H1 (cell line): ENCODE results near the gene NR3C2. TPM values are rescaled to one million over a fixed set of nuclear protein-coding genes. Genes with fewer than 3 reads are reported as not detected.

Experiments
- CTCF ChIA-PET: fragments of 300-600 bp; sonication (Branson Sonifier 250); formaldehyde crosslinking; loops from one replicate; lab custom pipeline; 2021; ENCODE audit not compliant: partially characterized antibody; lab: Charles Lee
- POLR2A ChIA-PET: fragments of 300-600 bp; sonication (Branson Sonifier 250); formaldehyde crosslinking; loops from one replicate; lab custom pipeline; 2021; ENCODE audit warnings: inconsistent platforms; ENCODE audit not compliant: partially characterized antibody; lab: Charles Lee
- DNase-seq, 2 experiments: peaks; one replicate each; pipeline versions ENCODE4 v3.0.0 to v3.0.0-alpha.2; 2010 to 2022; ENCODE audit warnings: low spot score in 2 of 2, low read depth in 1 of 2, mixed read lengths in 1 of 2
- FAIRE-seq: peaks from 2 replicates; lab custom pipeline; 2011; peaks lifted over from hg19 to GRCh38; lab: Jason Lieb, UNC
- H2AFZ ChIP-seq: 2 replicates; pipeline ENCODE4 v1.8.1; 2012; ENCODE audit warnings: low read length, inconsistent platforms
- H2AK5ac ChIP-seq: 2 replicates; pipeline ENCODE4 v1.6.1; 2013; ENCODE audit warnings: low read depth, low read length
- H2BK120ac ChIP-seq: replicated peaks from 2 replicates; pipeline ENCODE3; 2013; ENCODE audit warnings: low read depth, low read length, inconsistent platforms
- H2BK12ac ChIP-seq: 2 replicates; pipeline ENCODE4 v1.6.1; 2013; ENCODE audit warnings: low read depth, low read length
- H2BK15ac ChIP-seq: 2 replicates; pipeline ENCODE4 v1.6.1; 2013; ENCODE audit warnings: low read length
- H2BK20ac ChIP-seq: 2 replicates; pipeline ENCODE4 v1.6.1; 2013; ENCODE audit warnings: low read length
- H2BK5ac ChIP-seq: 2 replicates; pipeline ENCODE4 v1.6.1; 2013; ENCODE audit warnings: low read depth, low read length
- H3K14ac ChIP-seq: 2 replicates; pipeline ENCODE4 v1.6.1; 2013; ENCODE audit warnings: inconsistent platforms; ENCODE audit not compliant: insufficient read length
- H3K18ac ChIP-seq: 2 replicates; pipeline ENCODE4 v1.6.1; 2013; ENCODE audit warnings: low read length; ENCODE audit errors: extremely low read depth
- H3K23ac ChIP-seq: 2 replicates; pipeline ENCODE4 v1.6.1; 2013; ENCODE audit warnings: inconsistent platforms; ENCODE audit not compliant: insufficient read length
- H3K23me2 ChIP-seq: 2 replicates; pipeline ENCODE4 v1.6.1; 2013; ENCODE audit warnings: low read depth, low read length
- H3K27ac ChIP-seq: 2 replicates; pipeline ENCODE4 v1.6.1; 2011; ENCODE audit warnings: low read depth, low read length, inconsistent platforms
- H3K27me3 ChIP-seq, 4 experiments: replicated peaks in 1 of 4; 1 replicate in 1 of 4; 2 replicates in 3 of 4; pipeline versions ENCODE4 v1.6.1 to v1.8.1; 2011 to 2013; ENCODE audit warnings: low read length in 3 of 4, mild to moderate bottlenecking in 3 of 4, inconsistent platforms in 2 of 4, mixed read lengths in 2 of 4, moderate library complexity in 1 of 4; ENCODE audit not compliant: control insufficient read depth in 3 of 4, insufficient read depth in 3 of 4; ENCODE audit errors: extremely low read depth in 1 of 4
- H3K36me3 ChIP-seq, 4 experiments: 2 replicates each; pipeline versions ENCODE4 v1.6.1 to v1.8.1; 2011 to 2013; ENCODE audit warnings: mild to moderate bottlenecking in 4 of 4, low read length in 3 of 4, moderate library complexity in 2 of 4, control low read depth in 1 of 4, inconsistent platforms in 1 of 4; ENCODE audit not compliant: insufficient read depth in 4 of 4, control insufficient read depth in 2 of 4
- H3K4ac ChIP-seq: replicated peaks from 2 replicates; pipeline ENCODE3; 2013; ENCODE audit warnings: low read length, low read depth, mixed read lengths, inconsistent platforms; ENCODE audit not compliant: insufficient read length
- H3K4me1 ChIP-seq, 4 experiments: replicated peaks in 1 of 4; 1 replicate in 1 of 4; 2 replicates in 3 of 4; pipeline versions ENCODE4 v1.6.1 to v1.8.1; 2011 to 2013; ENCODE audit warnings: low read length in 3 of 4, inconsistent platforms in 2 of 4, mixed read lengths in 1 of 4; ENCODE audit not compliant: insufficient read depth in 4 of 4, control insufficient read depth in 3 of 4
- H3K4me2 ChIP-seq, 2 experiments: 2 replicates each; pipeline versions ENCODE4 v1.6.1 to v1.8.1; 2011 to 2013; ENCODE audit warnings: low read depth in 2 of 2, low read length in 2 of 2, control low read depth in 1 of 2, inconsistent platforms in 1 of 2, mild to moderate bottlenecking in 1 of 2; ENCODE audit not compliant: insufficient read depth in 1 of 2
- H3K4me3 ChIP-seq, 4 experiments: fragments of 200-600, 300-600 bp in 1 of 4; sonication (generic), shearing (Covaris generic), sonication (Bioruptor Twin) in 1 of 4; 2 replicates each; pipeline versions ENCODE4 v1.5.1 to v1.8.1; 2011 to 2016; ENCODE audit warnings: low read length in 4 of 4, low read depth in 3 of 4, control low read depth in 2 of 4, inconsistent platforms in 2 of 4, mild to moderate bottlenecking in 2 of 4, mixed read lengths in 1 of 4, moderate library complexity in 1 of 4; ENCODE audit not compliant: insufficient read depth in 2 of 4; ENCODE audit errors: extremely low read depth in 1 of 4
- H3K56ac ChIP-seq: replicated peaks from 2 replicates; pipeline ENCODE3; 2013; ENCODE audit warnings: low read depth, mild to moderate bottlenecking, mixed read lengths, low read length, inconsistent platforms; ENCODE audit not compliant: insufficient read length
- H3K79me1 ChIP-seq: 2 replicates; pipeline ENCODE4 v1.6.1; 2013; ENCODE audit warnings: low read depth, low read length, control low read depth
- H3K79me2 ChIP-seq, 2 experiments: 2 replicates each; pipeline versions ENCODE4 v1.6.1 to v1.8.1; 2012 to 2013; ENCODE audit warnings: low read length in 2 of 2, mild to moderate bottlenecking in 2 of 2, inconsistent platforms in 1 of 2; ENCODE audit not compliant: insufficient read depth in 2 of 2, control insufficient read depth in 1 of 2
- H3K9ac ChIP-seq, 4 experiments: replicated peaks in 1 of 4; 1 replicate in 1 of 4; 2 replicates in 3 of 4; pipeline versions ENCODE4 v1.6.1 to v1.8.1; 2011 to 2013; ENCODE audit warnings: low read depth in 3 of 4, low read length in 3 of 4, control low read depth in 2 of 4, mild to moderate bottlenecking in 2 of 4, moderate library complexity in 2 of 4, inconsistent platforms in 1 of 4; ENCODE audit errors: extremely low read depth in 1 of 4
- H3K9me3 ChIP-seq, 2 experiments: 2 replicates each; pipeline versions ENCODE4 v1.6.1 to v1.8.1; 2012 to 2013; ENCODE audit warnings: mild to moderate bottlenecking in 2 of 2, moderate library complexity in 2 of 2, control low read depth in 1 of 2, inconsistent platforms in 1 of 2, low read depth in 1 of 2, low read length in 1 of 2, mixed read lengths in 1 of 2; ENCODE audit not compliant: insufficient read depth in 2 of 2
- H4K20me1 ChIP-seq, 2 experiments: replicated peaks in 1 of 2; 2 replicates each; pipeline versions ENCODE3 to v1.8.1; 2011 to 2013; ENCODE audit warnings: inconsistent platforms in 2 of 2, low read length in 2 of 2, mild to moderate bottlenecking in 1 of 2; ENCODE audit not compliant: insufficient read depth in 2 of 2, control insufficient read depth in 1 of 2
- H4K5ac ChIP-seq: 2 replicates; pipeline ENCODE4 v1.6.1; 2013; ENCODE audit warnings: low read length, low read depth, mixed read lengths, inconsistent platforms; ENCODE audit not compliant: insufficient read length
- H4K8ac ChIP-seq: 2 replicates; pipeline ENCODE4 v1.8.0; 2013; ENCODE audit warnings: mild to moderate bottlenecking, moderate library complexity, low read length, inconsistent platforms; ENCODE audit not compliant: insufficient read depth; ENCODE audit errors: extremely low read depth
- H4K91ac ChIP-seq: replicated peaks from 2 replicates; pipeline ENCODE3; 2013; ENCODE audit warnings: low read length, mixed read lengths, inconsistent platforms; ENCODE audit not compliant: insufficient read length
- KDM5A ChIP-seq: fragments of 200-600 bp; IDR thresholded peaks from 2 replicates; pipeline ENCODE4 v1.7.1; 2012; ENCODE audit warnings: mild to moderate bottlenecking, low read length, inconsistent platforms, mixed read lengths
- TAF1 ChIP-seq: IDR thresholded peaks from 2 replicates; pipeline ENCODE4 v1.6.1; 2011; ENCODE audit warnings: mild to moderate bottlenecking, low read depth, low read length
- polyA plus RNA-seq, 7 experiments: library from polyadenylated mRNA; depleted of rRNA in 3 of 7; stranded (reverse) in 5 of 7; unstranded in 2 of 7; fragments of >200 nt in 5 of 7; fragments of 200-250 nt in 2 of 7; gene quantifications; 1 replicate in 5 of 7; 2 replicates in 1 of 7; 4 replicates in 1 of 7; pipeline versions ENCODE4 v1.2.1 to v1.2.3, GENCODE V29; 2011 to 2013; ENCODE audit warnings: missing spikeins in 2 of 7, mixed read lengths in 2 of 7
- total RNA-seq: library from RNA; stranded (reverse); fragmentation: NEBNext Ultra II Directional; extraction: Animal tissue kit (Norgen Biotek cat#: 25700); gene quantifications from 2 replicates; pipeline ENCODE4 v1.2.1, GENCODE V29; 2021

The NR3C2 gene
- total and polyA plus RNA-seq, 2 of the 8 experiments (the other 6 are each of a cell fraction or from before 2014, with no cell fraction given) = 0.80 to 3.9 TPM

DNA sequence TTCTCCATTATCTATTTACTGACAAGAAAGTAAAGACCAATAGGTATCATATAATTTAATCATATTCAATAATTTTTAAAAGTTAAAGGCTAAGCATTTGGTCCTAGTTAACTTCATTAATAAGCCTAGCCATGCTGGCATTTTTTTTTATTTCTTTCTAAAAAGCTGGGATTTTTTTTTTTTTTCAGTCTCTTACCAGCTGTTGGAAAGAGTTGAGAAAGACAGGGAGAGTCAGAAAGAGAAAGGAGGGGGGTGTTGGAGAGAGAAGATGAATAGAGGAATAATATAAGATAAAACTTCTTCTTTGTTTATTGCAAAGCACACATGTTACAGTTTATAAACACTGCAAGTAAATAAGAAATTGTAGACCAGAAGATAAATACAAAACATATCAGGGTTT, 5.9 kb upstream of the NR3C2 start:
- Histone ChIP-seq H2BK5ac (no peak overlapping the region), H3K36me3 (no peaks in the 10 kb centered on the region), H3K4me3 (no peak overlapping the region), H2BK20ac (no peak overlapping the region), H2AK5ac (no peak overlapping the region), H3K4me1 (peaks cover 0 to 7% (median 0%) of the 10 kb centered on the region in 4 experiments; a peak in 2 of 7 replicates), H3K27ac (no peak overlapping the region), H3K9me3 (no peaks in the 10 kb centered on the region), H2BK120ac (no peak overlapping the region), H3K18ac (no peak overlapping the region), H4K8ac (no peak overlapping the region), H3K4me2 (no peak overlapping the region), H3K27me3 (peaks cover 7 to 27% (median 21%) of the 10 kb centered on the region in 4 experiments), H4K5ac (no peak overlapping the region), H2BK15ac (no peak overlapping the region), H3K9ac (no peak overlapping the region), H3K56ac (no peak overlapping the region), H3K23ac (no peak overlapping the region), H2BK12ac (no peak overlapping the region), H3K23me2 (peaks cover 20% of the 10 kb centered on the region), H3K79me1 (no peaks in the 10 kb centered on the region), H4K20me1 (no peaks in the 10 kb centered on the region), H3K4ac (no peak overlapping the region), H4K91ac (no peak overlapping the region), H3K14ac (no peak overlapping the region), H3K79me2 (no peaks in the 10 kb centered on the region), H2AFZ (no peak overlapping the region)
- no peak for DNase-seq
- no peak for FAIRE-seq
- ChIA-PET CTCF (interaction anchor here (1.3 kb wide), 1 partner anchor 153 kb away, joined by 3 read pairs; no protein-coding TSS in a partner anchor), POLR2A (no interaction called here)
- TF ChIP-seq TAF1 = no peak
- TF ChIP-seq KDM5A = no peak
